GM18951 (cell line): ENCODE data around the gene DNPH1.

Source experiments
- POLR2A ChIP-seq: IDR thresholded peaks from 4 replicates; pipeline ENCODE4 v1.6.1; 2011; ENCODE audit warnings: mild to moderate bottlenecking; ENCODE audit not compliant: insufficient read length, insufficient read depth; ENCODE audit errors: extremely low read depth
- in situ Hi-C: fragments of 300-500 bp; cut with MboI; formaldehyde crosslinking; loops from one replicate; pipeline ENCODE4 v1.12.0; 2022; ENCODE audit warnings: low sequenced_read_pairs, mixed read lengths, inconsistent platforms; ENCODE audit not compliant: unreplicated experiment

The DNPH1 gene

GRCh38 chr6:43269273-43270007 is 40.2 kb upstream of the DNPH1 start:
- in situ Hi-C loops = no loop called here
- no peak for TF ChIP-seq POLR2A

- in situ Hi-C loops = no loop called here
- no peak for TF ChIP-seq POLR2A
These were observed 39.5 kb upstream of the DNPH1 start for GRCh38 chr6:43268782-43269272.

DNA sequence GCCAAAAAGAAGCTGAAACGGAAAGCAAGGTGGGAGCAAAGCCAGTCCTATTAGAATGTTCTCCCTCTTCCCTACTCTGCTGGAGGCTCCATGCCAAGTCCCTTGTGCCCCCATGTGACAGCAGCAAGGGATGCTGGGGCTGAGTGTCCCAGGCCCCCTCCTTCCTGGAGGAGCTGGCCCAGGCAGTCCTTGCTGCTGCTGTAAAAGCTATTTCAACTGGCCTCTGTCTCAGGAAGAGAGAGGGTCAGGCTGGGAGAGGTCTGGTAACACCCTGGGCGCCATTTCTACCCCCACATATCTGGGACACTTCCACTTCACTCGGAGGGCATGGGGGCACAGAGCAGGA is 39.0 kb upstream of the DNPH1 start:
- in situ Hi-C loops = no loop called here
- no peak for TF ChIP-seq POLR2A

- no peak for TF ChIP-seq POLR2A
These were observed 38.5 kb upstream of the DNPH1 start for GRCh38 chr6:43267619-43268354.

GRCh38 chr6:43265564-43265963 is 36.3 kb upstream of the DNPH1 start:
- TF ChIP-seq POLR2A = no peak
- in situ Hi-C loops = no loop called here

More at GRCh38 chr6:43267619-43268354, 38.5 kb upstream of the DNPH1 start:
- in situ Hi-C loops = no loop called here

DNA sequence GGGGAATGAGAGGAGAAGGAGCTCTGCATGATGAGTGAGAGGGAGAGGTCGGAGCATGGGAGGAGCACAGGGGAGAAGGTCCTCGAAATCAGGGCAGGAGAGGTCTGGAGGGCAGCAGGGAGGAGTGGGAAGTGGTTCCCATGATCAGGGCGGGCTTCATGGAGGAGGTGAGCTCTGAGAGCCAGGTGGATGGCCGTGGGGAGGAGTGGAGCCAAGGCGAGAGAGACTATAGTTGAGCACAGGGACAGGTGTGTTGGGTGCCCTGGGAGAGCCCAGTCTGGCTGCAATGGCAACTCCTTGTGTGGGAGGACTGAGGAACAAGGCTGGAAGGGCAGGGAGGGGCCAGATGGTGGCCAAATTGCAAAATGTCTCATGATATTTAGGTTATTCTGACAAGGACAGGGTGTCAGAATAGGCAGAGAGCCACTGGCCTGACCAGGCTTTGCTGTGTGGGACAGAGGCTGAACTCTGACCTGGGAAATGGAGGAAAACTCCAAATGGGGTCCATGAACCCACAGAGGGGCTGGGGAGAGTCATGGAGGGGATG is 35.4 kb upstream of the DNPH1 start:
- TF ChIP-seq POLR2A = no peak
- in situ Hi-C loops = no loop called here

GRCh38 chr6:43263314-43264178 is 34.3 kb upstream of the DNPH1 start:
- no peak for TF ChIP-seq POLR2A
- in situ Hi-C loops = no loop called here

DNA sequence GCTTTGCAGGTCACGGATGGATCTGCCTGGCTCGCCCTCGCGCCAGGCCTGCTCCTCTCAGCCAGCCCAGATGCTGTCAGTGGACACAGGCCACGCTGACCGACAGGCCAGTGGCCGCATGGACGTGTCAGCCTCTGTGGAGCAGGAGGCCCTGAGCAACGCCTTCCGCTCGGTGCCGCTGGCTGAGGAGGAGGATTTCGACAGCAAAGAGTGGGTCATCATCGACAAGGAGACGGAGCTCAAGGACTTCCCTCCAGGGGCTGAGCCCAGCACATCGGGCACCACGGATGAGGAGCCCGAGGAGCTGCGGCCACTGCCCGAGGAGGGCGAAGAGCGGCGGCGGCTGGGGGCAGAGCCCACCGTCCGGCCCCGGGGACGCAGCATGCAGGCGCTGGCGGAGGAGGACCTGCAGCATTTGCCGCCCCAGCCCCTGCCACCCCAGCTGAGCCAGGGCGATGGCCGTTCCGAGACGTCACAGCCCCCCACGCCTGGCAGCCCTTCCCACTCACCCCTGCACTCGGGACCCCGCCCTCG is 33.6 kb upstream of the DNPH1 start:
- in situ Hi-C loops = no loop called here
- no peak for TF ChIP-seq POLR2A

- in situ Hi-C loops = no loop called here
- TF ChIP-seq POLR2A = no peak
These were observed 32.9 kb upstream of the DNPH1 start for GRCh38 chr6:43262000-43262779.

- in situ Hi-C loops = no loop called here
- TF ChIP-seq POLR2A = no peak
These were observed 31.9 kb upstream of the DNPH1 start for GRCh38 chr6:43261198-43261597.

DNA sequence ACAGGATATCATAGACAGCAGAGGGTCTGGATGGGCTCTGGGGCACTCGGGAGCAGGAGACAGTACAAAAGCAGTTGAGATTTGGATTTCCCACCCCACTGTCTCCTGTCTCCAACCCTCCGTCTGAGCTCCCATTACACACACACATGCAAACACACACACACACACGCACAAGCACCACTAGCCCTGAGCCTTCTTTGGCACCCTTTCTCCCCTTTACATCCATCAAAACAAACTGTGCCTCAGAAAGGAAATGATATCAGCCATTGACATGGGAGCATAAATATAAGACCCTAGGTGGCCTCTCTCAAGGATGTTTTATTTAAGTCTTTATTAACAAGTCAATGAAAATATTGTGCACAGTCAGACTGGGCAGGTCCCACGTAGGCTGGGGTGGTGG is 31.5 kb upstream of the DNPH1 start:
- in situ Hi-C loops = no loop called here
- no peak for TF ChIP-seq POLR2A
